GM21381 (cell line): Measurements from ENCODE around the gene AK5.

Experiments
- ATAC-seq: cut with Tn5 transposase; IDR thresholded peaks from one replicate; pipeline ENCODE4 v1.9.1; 2021; ENCODE audit warnings: mild to moderate bottlenecking, moderate library complexity; ENCODE audit not compliant: unreplicated experiment

Gene AK5

DNA sequence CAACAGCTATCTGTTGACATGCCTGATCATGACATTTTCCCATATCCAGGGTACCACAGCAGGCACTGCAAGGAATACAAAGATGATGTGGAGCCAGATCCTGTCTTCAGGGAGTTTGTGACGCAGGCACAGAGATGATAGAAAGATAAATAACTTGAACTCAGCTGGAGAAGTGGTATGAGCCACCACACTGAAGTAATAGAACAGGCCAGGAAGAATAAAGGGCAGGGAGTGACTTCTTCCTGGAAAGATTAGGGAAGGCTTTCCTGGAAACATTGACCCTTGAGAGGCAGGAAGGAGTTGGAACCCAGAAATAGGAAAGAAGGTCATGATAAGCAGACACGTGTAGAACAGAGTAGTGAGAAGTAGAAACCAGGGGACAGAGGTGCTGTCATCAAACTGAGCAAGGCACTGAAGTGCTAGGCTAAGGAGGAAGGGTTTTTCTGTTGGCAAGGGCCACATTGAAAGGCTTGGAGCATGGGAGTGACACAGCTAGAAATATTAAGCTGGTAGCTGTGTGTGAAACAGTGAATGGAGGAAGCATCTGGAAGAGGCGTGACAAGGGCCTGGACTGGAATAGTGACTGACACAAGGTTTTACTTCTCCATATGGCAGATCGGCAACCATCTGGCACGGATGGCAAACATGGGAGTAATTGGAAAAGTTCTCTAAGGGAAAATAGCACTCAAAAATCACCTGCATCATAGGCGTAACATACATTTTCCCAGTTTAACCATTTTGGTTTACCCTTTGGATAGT lies 68.4 kb downstream of the AK5 start:
- no peak for ATAC-seq

DNA sequence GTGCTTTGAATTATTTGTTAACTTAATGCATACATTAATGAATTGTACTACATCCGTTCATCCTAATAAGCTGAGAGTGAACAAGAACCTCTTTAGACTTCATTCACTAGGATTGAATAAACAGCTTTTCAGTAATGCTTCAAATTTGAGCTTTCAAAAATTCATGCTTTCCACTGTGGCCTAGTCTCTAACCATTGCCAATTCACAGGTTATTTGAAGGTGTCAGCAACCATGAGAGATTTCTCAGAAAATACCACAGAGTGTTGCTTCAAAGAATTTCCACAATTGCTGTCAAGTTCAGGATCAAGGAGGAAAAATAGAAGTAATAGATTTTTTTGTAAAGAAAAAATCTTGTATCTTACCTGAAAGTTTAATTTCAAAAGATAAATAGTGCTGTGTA lies 72.7 kb downstream of the AK5 start:
- ATAC-seq = no peak

DNA sequence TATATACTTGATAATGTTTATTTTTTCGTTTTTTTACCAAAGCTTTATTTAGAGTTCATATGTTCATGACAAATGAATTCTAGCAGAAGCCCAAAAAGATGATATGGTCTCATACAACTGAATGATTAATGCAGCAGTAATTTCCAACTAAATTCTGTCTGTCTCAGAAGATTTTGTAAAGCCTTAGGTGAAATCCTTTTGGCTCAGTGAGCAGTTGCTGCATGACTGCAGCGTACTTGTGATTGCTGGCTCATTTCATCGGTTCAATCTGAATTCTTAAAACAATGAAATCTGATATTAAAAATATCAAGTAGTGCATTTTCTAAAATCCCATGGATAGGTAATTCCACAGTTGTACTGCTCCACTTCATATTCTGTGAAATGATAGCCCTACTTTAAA lies 73.2 kb downstream of the AK5 start:
- no peak for ATAC-seq

DNA sequence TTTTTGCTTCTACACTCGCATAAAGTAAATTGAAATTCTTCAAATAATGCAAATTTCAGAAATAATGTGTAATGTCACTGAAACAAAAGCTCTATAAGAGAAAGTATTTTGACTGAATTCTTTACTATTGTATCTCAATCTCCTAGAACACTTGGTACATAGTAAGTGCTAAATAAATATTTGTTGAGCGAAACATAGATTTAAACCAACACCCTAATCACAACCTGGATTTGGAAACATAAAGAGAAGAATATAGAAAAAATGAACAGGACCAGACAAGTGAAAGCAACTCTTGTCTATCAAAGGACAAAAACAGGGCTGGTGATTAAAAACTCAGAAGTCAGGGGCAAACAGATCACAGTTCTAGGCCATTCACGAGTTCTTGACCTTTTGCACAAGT lies 74.3 kb downstream of the AK5 start:
- no peak for ATAC-seq

DNA sequence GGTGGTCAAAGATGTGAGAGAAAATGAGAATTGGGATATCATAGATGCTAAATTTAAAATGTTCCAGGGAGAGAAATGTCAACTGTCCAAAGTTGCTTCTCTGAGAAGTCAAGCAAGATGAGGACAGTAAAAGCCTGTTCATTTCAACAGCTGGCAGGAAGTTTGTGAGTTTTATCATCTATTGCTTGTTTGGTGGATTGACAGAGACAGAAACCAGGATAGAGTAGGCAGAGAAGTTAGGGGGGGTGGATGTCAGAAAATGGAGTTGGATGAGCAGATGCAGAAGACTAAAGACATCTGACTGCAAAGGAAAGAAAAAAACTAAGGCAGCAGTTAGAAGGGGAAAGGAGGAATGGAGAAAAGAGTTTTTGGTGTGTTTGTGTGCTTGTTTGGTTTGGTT lies 78.4 kb downstream of the AK5 start:
- ATAC-seq = no peak

DNA sequence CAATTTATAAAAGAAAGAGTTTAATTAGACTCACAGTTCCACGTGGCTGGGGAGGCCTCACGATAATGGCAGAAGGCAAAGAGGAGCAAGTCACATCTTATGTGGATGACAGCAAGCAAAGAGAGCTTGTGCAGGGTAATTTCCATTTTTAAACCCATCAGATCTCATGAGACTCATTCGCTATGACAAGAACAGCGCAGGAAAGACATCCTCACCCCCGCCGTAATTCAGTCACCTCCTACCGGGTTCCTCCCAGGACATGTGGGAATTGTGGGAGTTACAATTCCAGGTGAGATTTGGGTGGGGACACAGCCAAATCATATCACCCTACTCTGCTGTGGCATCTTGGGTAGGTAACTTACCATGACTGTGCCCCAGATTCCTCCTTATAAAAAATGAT lies 79.8 kb downstream of the AK5 start:
- no peak for ATAC-seq

DNA sequence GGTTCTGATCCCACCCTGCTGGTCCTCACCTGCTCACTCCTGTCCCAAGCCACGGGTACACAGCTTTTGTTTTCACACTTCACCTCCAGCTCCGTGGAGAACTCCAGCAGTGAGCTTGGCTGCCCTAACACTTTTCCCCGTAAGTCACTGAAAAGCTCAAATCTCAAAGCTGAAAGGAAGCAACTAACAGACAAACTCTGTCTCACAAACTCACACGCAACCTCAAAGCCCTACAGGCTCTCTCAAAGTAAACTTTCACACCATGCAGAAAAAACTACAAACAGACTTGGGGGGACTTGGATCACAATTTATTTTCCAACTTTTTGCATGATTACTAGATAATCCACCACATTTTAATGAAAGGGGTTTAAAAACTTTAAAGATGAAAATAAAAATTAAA lies 88.3 kb downstream of the AK5 start:
- no peak for ATAC-seq

DNA sequence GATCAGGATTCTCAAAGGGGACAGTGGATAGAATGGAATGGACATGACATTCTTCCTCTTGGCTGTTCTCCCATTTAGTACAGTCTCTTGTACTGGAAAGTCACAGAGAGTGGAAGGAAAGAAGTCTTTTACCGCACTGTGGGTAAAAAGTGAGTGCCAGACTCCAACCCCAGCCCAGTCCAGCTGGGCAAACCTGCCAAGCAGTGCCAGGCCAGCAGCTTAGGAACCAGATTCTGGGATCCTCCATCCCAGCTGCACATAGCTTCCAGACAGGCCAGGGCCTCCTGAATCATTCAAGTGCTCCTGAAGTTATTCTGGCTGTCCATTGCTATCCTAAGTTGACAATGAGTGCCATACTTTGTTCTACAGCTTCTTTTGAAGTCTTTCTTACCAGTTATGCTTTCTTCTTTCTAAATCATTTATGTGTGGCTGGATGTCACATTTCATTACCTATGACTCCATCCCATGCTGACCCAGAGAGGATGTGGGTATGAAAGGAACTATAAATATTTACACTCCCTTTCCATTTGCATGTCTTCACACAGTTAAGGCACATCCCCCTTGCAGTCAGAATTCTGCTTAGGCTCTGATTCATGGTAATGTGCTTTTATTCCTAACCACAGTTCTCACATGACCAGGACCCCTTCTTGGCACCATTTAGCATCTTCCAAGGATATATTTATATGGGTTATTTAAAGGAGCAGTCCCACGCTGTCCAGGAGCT lies 88.9 kb downstream of the AK5 start:
- ATAC-seq = no peak

DNA sequence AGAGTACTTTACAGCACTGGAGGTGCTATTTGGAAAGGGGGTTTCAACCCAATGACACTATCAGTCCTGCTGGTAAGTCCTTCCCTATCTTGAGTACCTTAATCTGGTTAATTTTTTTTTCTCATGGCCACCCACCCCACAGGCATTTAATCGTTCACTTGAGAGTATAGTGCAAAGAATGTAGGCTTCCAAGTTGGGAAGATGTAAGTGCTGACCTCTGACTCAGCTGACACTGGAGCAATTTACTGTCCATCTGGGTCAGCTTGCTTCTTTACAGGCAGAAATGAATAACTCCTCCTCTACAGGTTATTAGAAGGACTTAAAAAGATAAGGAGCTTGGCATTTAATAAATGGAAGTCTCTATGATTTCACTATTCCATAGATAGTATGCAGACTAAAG lies 89.6 kb downstream of the AK5 start:
- no peak for ATAC-seq

DNA sequence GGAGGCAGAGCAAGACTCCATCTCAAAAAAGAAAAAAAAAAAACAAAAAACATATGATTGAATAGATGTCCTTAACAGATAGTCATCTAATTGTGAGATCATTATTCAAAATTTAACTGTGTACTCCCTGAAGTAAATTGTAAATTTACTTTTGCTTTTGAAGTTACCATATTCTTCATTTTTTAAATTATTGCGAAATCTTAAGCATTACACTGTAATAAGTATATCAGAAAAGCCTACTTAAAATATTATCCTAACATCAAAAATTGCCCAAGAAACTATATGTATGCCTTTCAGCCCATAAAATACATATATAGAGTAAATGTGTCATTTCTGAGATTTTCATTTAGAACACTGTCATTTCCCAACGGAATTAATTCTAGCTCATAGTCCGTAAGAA lies 91.9 kb downstream of the AK5 start:
- ATAC-seq = no peak

DNA sequence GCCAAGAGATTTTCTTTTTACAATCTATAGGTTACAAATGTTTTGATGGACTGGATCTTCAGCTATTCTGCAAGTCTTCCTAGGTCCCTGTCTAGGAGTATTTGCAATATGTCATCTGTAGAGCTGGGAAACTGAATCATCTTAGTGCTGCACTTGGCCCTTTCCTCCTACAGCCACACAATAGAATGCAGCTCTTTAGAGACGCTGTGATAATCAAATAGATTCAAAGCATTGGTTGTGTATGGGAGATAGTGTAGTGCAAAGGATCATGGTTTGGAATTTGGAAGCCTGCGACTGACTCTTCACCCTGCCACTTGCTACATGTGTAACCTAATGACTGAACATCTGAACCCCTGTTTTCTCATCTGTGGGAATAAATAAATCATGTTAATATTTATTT lies 93.7 kb downstream of the AK5 start:
- ATAC-seq = no peak

DNA sequence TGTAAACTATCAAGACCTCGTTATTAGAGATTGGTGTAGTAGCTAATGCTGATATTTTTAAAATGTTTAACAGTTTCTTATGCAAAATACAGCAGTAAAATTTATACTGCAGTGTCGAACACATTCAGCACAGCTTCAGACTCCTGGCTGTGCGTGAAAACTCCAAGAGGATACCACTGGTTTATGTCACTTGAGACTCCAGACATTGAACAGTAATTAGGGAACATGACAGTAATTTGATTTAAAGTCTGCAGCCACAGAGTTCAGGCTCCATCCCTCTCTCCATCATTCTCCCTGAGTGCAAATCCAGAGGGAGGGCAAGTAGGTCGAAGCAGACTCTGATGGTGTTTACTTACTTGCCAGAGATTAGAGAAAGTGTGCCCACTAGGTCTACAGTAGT lies 94.2 kb downstream of the AK5 start:
- ATAC-seq = no peak

DNA sequence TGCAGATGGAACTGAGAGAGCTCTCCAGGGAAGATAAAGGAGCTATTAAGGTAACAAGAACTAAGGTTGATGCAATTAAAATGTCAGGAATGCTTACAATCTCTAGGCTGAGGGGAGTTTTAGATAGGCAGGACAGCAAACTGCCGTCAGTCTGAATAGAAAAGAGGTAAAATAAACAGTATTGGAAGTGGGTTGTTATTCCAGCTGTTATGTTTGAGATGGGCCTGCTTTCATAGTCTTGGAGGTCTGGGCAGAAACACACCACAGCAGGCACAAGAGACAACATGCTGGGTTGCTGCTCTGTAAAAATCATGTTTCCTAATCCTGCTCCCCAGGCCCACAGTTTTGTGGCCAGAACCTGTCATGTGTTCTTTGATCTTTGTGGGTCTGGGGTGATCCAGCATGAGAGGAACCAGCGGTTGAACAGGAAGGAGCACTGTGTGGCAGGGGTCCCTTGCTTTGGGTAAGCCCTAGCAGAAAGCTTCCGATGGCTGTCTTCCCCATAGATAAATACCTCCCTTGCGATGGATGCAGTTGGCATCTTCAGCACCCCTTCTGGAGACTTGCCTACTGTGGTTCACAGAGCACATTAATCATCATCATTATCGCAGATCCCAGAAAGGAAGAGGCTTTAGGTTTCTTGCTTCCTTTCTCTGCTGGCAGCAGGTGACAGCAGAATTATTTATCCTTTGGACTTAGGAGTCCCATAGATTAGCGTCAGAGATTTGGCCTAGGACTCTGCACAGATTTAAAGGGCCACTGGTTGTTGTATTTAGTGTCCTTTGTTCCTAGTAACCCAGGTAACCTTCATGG lies 97.1 kb downstream of the AK5 start:
- no peak for ATAC-seq

DNA sequence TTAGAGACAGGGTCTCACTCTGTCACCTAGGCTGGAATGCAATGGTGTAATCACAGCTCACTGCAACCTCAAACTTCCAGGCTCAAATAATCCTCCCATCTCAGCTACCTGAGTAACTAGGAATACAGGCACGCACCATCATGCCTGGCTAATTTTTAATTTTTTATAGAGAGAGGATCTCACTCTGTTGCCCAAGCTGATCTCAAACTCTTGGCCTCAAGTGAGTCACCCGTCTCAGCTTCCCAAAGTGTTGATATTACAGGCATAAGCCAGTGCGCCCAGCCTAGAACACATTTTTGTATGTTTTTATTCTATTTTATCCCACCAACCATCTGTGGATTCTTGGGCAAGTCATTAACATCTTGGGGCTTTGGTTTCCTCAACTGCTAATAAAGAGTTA lies 100.5 kb downstream of the AK5 start:
- ATAC-seq = no peak

DNA sequence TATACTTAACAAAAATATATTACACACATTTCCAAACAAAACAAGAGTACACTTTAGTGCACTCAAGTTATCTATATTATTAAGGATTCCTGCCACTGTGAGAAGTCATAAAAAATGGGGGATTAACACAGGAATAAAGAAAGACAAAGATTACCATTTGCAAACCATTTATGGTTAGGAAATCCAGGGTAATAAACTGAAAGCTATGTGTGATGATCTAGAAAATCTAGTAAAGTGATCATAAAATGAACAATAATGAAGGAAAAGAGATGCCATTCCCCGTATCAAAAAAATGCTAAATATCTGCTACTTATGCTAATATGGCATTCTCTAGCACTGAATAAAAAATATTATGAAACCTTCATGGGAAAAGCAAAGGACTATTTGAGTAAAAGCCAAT lies 101.4 kb downstream of the AK5 start:
- ATAC-seq = no peak

DNA sequence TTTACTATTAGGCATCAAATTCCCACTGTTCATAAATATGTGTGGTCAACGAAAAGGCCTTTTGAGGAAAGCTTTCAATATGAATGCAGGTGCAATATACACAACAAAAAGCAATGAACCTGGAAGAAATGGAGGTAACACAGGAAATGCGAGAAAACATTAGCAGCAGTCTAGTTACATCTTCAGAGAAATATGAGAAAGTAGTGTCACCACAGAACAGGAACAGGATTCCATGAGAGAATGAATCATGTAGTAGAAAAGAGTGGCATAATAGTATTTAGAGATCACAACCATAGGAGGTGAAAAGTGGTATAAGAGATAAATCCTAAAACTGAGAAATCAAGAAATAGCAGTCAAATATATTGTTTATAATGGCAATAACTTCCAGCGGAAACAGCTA lies 103.7 kb downstream of the AK5 start:
- ATAC-seq = no peak

DNA sequence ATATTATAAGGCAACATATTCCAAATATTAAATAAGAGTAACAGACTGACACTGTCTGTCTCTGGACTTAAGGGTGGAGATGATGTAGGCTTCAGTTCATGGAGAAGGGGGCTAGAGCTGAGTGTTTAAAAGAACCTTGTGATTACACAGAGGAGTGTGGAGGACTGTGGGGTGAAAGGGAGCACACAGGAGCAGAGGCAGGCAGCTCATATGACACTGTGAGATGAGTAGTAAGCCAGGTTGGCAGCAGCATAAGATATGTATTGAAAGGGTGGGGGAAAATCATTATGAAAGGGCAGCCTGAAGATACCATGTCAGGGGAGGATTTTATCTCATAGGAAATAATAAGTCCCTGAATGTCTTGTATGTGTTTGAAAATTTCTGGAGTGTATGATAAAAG lies 104.5 kb downstream of the AK5 start:
- ATAC-seq = no peak

DNA sequence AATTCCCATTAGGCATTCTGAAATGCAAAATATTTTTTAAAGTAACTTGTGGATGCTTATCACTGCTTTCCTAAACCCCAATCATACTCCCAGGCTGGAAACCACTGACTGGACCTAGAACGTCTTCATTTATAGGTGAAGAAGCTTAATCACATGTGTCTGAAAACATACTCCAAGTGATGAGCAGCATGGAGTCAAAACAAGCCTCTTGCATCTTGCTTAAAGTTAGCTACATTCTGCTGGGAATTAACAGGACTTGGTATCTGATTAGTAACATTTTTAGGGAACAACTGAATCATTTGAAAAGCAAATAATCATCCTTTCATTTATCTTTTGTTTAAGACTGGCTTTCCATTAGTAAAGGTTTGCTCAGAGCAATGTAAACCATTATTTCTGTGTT lies 105.7 kb downstream of the AK5 start:
- ATAC-seq = no peak

DNA sequence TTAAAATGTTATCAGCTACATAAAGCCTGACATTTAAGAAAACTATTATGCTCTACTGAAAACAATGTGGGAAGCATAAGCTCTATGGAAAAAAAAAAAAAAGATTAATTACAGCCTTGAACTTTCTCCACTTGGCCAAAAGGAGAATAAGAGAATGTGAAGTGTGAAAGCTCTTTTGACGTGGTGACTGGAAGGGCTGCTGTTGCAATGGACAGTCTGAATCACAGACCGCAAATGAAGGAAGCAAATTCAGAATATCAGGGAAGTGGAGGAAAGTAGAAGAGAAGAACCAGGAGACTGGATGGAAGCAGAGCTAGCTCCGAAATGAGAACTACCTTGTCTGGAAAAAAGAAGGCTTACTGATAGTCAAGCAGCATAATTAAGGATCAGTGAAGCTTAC lies 106.8 kb downstream of the AK5 start:
- no peak for ATAC-seq

DNA sequence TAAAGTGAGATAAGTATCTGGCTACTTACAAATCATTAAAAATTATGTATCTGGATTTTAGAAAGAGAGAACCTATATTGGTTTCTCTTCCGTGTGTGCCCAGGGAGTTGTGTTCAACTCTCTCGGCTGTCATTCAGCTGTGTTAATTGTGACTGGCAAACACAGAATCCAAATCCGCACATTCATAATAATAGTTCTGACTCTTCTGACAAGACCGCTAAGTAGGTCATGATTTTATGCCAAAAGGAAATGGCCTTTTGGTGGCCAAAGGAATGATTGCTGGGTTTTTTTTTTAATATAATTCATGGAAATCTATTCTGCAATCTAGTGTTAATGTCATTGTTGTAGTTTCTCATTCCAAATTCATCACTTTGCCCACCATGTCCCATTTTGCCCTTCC lies 110.7 kb downstream of the AK5 start:
- ATAC-seq = no peak

DNA sequence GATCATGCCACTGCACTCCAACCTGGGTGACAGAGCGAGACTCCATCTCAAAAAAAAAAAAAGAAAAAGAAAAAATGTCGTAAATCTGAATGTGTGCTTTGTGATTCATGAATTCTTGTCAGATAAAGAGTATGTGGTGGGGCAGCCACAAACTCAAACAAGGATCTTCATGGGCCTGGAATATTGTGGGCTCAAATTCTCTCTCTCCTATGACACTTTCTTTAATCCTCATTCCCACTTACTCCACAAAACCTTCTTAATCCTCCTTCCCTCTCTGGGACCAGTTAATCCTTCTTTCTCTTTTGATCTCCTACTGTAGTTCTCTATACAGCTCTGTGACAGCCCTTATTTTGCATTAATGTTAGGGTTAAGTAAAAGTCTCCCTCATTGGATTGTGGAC lies 112.3 kb downstream of the AK5 start:
- ATAC-seq = no peak

DNA sequence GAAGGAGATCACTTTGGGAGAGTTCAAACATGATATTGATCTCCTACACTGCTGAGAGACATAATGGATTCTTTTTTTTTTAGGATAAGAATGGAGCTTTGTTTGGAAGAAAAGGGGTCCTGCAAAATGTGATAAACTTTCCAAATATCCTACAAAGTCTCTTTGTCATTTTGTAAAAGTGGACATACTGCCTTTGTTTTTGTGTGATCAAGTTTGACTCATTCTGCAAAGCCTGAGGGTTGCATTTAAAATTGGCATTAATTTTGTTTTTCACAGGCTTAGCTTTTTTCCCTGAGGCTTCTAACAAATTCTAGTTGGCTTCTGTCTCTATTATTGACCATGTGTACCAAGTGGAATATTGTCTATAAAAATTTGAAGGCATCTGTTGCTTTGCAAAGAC lies 113.2 kb downstream of the AK5 start:
- no peak for ATAC-seq
